SK-N-SH treated with all-trans-retinoic acid at 6 μM for 48 hours (cell line): ENCODE measurements around the gene MYO1B.

Source experiments
- ARNTL ChIP-seq: fragments of 450-650 bp; formaldehyde crosslinking; IDR thresholded peaks from 2 replicates; pipeline ENCODE4 v1.5.0; 2020; ENCODE audit warnings: low read depth, mild to moderate bottlenecking, moderate library complexity, borderline replicate concordance
- BACH2 ChIP-seq: fragments of 250-450 bp; sonication (Bioruptor Pico); IDR thresholded peaks from 2 replicates; pipeline ENCODE4 v1.9.0; 2021; ENCODE audit warnings: mild to moderate bottlenecking, borderline replicate concordance
- CREB5 ChIP-seq: fragments of 250-450 bp; sonication (Bioruptor Pico); IDR thresholded peaks from 2 replicates; pipeline ENCODE4 v1.5.1; 2020; ENCODE audit warnings: low read depth, mild to moderate bottlenecking, moderate library complexity
- CSDC2 ChIP-seq: fragments of 250-450 bp; sonication (Bioruptor Pico); IDR thresholded peaks from 2 replicates; pipeline ENCODE4 v1.5.0; 2020; ENCODE audit warnings: mild to moderate bottlenecking, moderate library complexity
- GLIS3 ChIP-seq: fragments of 250-450 bp; sonication (Bioruptor Pico); IDR thresholded peaks from 2 replicates; pipeline ENCODE4 v1.5.0; 2020; ENCODE audit warnings: mild to moderate bottlenecking, moderate library complexity
- ISL1 ChIP-seq: fragments of 250-450 bp; sonication (Bioruptor Pico); IDR thresholded peaks from 2 replicates; pipeline ENCODE4 v2.1.2; 2022; ENCODE audit warnings: mild to moderate bottlenecking, moderate library complexity
- OSR1 ChIP-seq: fragments of 250-450 bp; sonication (Bioruptor Pico); IDR thresholded peaks from 2 replicates; pipeline ENCODE4 v1.8.0; 2022; ENCODE audit warnings: moderate library complexity, mild to moderate bottlenecking, inconsistent platforms
- PATZ1 ChIP-seq: fragments of 250-450 bp; sonication (Bioruptor Pico); IDR thresholded peaks from 2 replicates; pipeline ENCODE4 v1.8.0; 2020; ENCODE audit warnings: mild to moderate bottlenecking, moderate library complexity, borderline replicate concordance
- POU6F1 ChIP-seq: fragments of 250-450 bp; sonication (Bioruptor Pico); IDR thresholded peaks from 2 replicates; pipeline ENCODE4 v1.8.0; 2021; ENCODE audit warnings: low read depth, mild to moderate bottlenecking, moderate library complexity, borderline replicate concordance
- TOX ChIP-seq: fragments of 250-450 bp; sonication (Bioruptor Pico); IDR thresholded peaks from 2 replicates; pipeline ENCODE4 v1.8.0; 2021; ENCODE audit warnings: mild to moderate bottlenecking, moderate library complexity, borderline replicate concordance
- ZC3H10 ChIP-seq: fragments of 250-450 bp; sonication (Bioruptor Pico); IDR thresholded peaks from 2 replicates; pipeline ENCODE4 v1.5.1; 2021; ENCODE audit warnings: mild to moderate bottlenecking, moderate library complexity
- ZFP3 ChIP-seq: fragments of 250-450 bp; sonication (Bioruptor Pico); IDR thresholded peaks from 2 replicates; pipeline ENCODE4 v1.5.0; 2020; ENCODE audit warnings: mild to moderate bottlenecking, moderate library complexity
- ZFP30 ChIP-seq: fragments of 450-650 bp; formaldehyde crosslinking; IDR thresholded peaks from 2 replicates; pipeline ENCODE4 v1.5.0; 2022; ENCODE audit warnings: mild to moderate bottlenecking, moderate library complexity
- ZNF565 ChIP-seq: fragments of 450-650 bp; formaldehyde crosslinking; conservative IDR thresholded peaks from 2 replicates; pipeline ENCODE4 v1.5.0; 2020; ENCODE audit warnings: low read depth, mild to moderate bottlenecking, moderate library complexity

GRCh38 chr2:191333911-191334357 is 88.7 kb downstream of the MYO1B start:
- TF ChIP-seq ISL1 (CRISPR knock-in tag) (peak; percentile 19; the same call in 1 of the 2 replicates), CREB5 (CRISPR knock-in tag) (no peak), PATZ1 (CRISPR knock-in tag) (no peak), TOX (CRISPR knock-in tag) (no peak), ZNF565 (CRISPR knock-in tag) (no peak), GLIS3 (CRISPR knock-in tag) (no peak), ZFP3 (CRISPR knock-in tag) (no peak), OSR1 (CRISPR knock-in tag) (no peak), BACH2 (CRISPR knock-in tag) (no peak), ZC3H10 (CRISPR knock-in tag) (no peak), POU6F1 (CRISPR knock-in tag) (no peak), ARNTL (no peak), CSDC2 (no peak), ZFP30 (CRISPR knock-in tag) (no peak)
